PFSK-1 (cell line): ENCODE data around the gene NHSL2.

ENCODE experiments used
- POLR2AphosphoS5 ChIP-seq: IDR thresholded peaks from 2 replicates; pipeline ENCODE4 v1.6.1; 2012; ENCODE audit warnings: low read depth, mild to moderate bottlenecking, control low read depth, low read length, moderate library complexity
- TF ChIP-seq, protein P1 (sequence below), 2 experiments: IDR thresholded peaks; 2 replicates each; pipeline versions ENCODE4 v1.6.1 to v1.8.0; 2011 to 2012; ENCODE audit warnings: low read depth in 2 of 2, low read length in 2 of 2, control low read depth in 1 of 2, inconsistent platforms in 1 of 2, mild to moderate bottlenecking in 1 of 2, moderate library complexity in 1 of 2; ENCODE audit not compliant: insufficient read depth in 1 of 2

DNA sequence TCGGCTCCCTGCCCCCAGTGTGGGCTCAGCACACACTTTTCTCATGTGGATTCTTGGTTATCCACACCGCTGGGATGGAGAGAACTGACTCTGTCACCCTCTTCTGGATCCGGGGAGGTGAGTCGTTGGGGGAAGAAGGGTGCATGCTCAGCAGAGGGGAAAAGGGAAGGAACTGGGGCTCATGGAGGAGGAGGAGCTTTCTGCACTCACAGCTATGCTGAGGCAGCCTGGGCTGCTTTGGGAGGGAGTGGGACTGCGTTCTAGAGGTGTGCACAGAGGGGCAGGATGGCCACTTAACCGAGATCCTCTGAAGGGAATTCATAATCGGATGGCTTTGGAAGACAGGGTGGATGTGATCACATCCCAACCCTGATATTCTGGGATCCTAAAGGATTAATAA, 169.5 kb downstream of the NHSL2 start:
- TF ChIP-seq, protein P1, sequence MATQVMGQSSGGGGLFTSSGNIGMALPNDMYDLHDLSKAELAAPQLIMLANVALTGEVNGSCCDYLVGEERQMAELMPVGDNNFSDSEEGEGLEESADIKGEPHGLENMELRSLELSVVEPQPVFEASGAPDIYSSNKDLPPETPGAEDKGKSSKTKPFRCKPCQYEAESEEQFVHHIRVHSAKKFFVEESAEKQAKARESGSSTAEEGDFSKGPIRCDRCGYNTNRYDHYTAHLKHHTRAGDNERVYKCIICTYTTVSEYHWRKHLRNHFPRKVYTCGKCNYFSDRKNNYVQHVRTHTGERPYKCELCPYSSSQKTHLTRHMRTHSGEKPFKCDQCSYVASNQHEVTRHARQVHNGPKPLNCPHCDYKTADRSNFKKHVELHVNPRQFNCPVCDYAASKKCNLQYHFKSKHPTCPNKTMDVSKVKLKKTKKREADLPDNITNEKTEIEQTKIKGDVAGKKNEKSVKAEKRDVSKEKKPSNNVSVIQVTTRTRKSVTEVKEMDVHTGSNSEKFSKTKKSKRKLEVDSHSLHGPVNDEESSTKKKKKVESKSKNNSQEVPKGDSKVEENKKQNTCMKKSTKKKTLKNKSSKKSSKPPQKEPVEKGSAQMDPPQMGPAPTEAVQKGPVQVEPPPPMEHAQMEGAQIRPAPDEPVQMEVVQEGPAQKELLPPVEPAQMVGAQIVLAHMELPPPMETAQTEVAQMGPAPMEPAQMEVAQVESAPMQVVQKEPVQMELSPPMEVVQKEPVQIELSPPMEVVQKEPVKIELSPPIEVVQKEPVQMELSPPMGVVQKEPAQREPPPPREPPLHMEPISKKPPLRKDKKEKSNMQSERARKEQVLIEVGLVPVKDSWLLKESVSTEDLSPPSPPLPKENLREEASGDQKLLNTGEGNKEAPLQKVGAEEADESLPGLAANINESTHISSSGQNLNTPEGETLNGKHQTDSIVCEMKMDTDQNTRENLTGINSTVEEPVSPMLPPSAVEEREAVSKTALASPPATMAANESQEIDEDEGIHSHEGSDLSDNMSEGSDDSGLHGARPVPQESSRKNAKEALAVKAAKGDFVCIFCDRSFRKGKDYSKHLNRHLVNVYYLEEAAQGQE (IDR thresholded peaks at IDR 0.05; ENCODE audit: insufficient read depth in 1 of 2, low read depth in 2 of 2, low read length in 2 of 2), result no peak
- TF ChIP-seq POLR2AphosphoS5, result no peak
